Skeletal muscle tissue (tissue), 4 donors: ENCODE data around the gene CDC42EP1. TPM values are rescaled to one million over a fixed set of nuclear protein-coding genes. Genes with fewer than 3 reads are reported as not detected.
A peak's percentile ranks its signal among the peaks of the same experiment; 100 is the strongest.
"Not testable (repeated sequence)": the region's sequence is repeated elsewhere in the genome, so short reads cannot be mapped to it uniquely, and the experiment has no call there.

Experiments used
- H3K27ac ChIP-seq: one replicate; pipeline ENCODE4 v1.7.0; 2013; ENCODE audit warnings: mild to moderate bottlenecking, low read depth, low read length, inconsistent platforms
- H3K27me3 ChIP-seq, 3 donors: one replicate each; pipeline ENCODE4 v1.7.0; 2013; ENCODE audit warnings: low read length in 3 of 3; ENCODE audit not compliant: control insufficient read depth in 3 of 3, insufficient read depth in 3 of 3
- H3K36me3 ChIP-seq, 3 donors: one replicate each; pipeline ENCODE4 v1.7.0; 2013; ENCODE audit warnings: low read length in 3 of 3; ENCODE audit not compliant: control insufficient read depth in 3 of 3, insufficient read depth in 3 of 3
- H3K4me1 ChIP-seq, 3 donors: one replicate each; pipeline ENCODE4 v1.7.0; 2013; ENCODE audit warnings: low read length in 3 of 3, mild to moderate bottlenecking in 3 of 3; ENCODE audit not compliant: control insufficient read depth in 3 of 3, insufficient read depth in 3 of 3
- H3K4me3 ChIP-seq, 3 donors: one replicate each; pipeline ENCODE4 v1.7.0; 2013; ENCODE audit warnings: low read length in 3 of 3
- H3K9ac ChIP-seq, 3 donors: one replicate each; pipeline ENCODE4 v1.7.0; 2013; ENCODE audit warnings: low read length in 3 of 3, mild to moderate bottlenecking in 3 of 3, moderate library complexity in 2 of 3, low read depth in 1 of 3
- H3K9me3 ChIP-seq, 3 donors: one replicate each; pipeline ENCODE4 v1.7.0; 2013; ENCODE audit warnings: low read length in 3 of 3; ENCODE audit not compliant: control insufficient read depth in 3 of 3
- total RNA-seq: library from RNA; depleted of rRNA; stranded (reverse); fragments of >200 nt; gene quantifications from one replicate; pipeline ENCODE4 v1.2.3, GENCODE V29; 2014
- donor health status: Osteomylitis.

The CDC42EP1 gene
- total RNA-seq, 1 donor from 2014 or later = 6.3 TPM

DNA sequence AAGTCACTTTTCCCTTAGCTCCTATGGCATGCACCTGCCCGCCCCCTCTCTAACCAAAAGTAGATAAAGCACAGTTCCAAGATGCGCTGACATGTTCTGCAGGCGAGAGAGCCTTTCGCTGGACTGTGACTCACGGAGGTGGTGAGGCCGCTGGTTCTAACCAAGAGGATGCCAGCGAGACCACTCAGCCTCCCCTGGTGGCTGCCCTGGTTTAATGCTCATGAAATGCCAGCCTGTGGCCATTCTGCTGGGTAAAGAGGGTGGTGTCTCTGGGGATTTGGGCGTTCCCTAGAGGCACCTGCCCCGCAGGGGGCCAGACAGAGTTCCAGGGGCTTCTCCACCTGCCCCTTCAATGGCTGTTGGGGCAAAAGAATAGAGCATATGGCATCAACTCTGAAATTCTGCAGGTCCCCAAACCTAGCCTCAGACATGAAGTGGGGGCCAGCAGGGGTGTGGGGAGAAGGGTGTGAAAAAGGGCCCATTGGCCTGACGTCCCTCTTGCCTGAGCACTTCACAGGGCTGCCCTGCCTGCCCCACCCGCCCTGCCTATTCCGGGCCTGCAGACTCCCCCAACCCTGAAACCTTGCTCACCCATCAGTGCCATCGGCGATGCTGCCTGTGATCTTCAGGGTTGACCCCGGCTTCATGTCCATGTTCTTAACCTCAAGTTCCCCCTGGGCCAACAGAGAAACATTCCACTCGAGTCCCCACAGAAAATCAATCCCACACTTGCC, 11.1 kb downstream of the CDC42EP1 start:
- H3K4me3 ChIP-seq = no peak overlapping the region
- peaks cover 0 to 11% (median 9%) of the 10 kb centered on the region in 3 donors for H3K36me3 ChIP-seq
- peaks cover 2 to 13% (median 5%) of the 10 kb centered on the region in 3 donors for H3K27me3 ChIP-seq
- no peak overlapping the region for H3K9ac ChIP-seq
- H3K9me3 ChIP-seq = no peaks in the 10 kb centered on the region
- H3K27ac ChIP-seq = no peak overlapping the region
- H3K4me1 ChIP-seq = peaks cover 14 to 19% (median 16%) of the 10 kb centered on the region in 3 donors

DNA sequence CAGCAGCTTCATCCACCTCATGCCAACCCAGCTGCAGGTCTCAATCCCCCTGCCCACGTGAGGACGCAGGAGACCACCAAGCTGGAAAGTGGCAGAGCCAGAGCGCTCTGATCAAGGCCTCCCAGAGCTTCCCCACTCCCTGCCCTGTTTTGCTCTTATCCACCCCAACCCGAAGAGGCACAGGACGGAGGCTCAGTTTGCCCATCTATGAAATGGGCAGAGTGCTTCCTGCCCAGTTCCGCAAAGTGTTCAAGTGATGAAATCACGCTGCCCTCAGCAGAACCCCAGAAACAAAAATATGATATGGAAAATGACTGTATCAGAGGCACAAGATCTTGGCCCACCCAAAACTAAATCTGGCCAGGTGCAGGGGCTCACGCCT, 11.7 kb downstream of the CDC42EP1 start:
- peaks cover 0 to 6% (median 4%) of the 10 kb centered on the region in 3 donors for H3K36me3 ChIP-seq

DNA sequence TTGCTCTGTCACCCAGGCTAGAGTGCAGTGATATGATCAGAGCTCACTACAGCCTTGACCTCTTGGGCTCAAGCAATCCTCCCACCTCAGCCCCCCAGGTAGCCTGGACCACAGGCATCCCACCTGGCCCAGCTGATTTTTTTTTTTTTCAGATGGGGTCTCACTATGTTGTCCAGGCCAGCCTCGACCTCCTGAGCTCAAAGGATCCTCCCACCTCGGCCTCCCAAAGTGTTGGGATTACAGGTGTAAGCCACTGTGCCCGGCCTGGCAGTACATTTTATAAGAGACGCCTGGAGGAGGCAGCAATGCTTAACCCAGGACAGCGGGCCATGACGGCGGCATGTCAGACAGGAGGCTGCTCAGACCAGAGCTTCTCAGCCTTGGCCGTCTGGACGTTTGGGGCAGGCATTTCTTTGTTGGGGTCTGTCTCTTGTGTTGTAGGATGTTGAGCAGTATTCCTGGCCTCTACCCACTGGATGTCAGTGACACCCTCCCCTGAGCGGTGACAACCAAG, 15.3 kb downstream of the CDC42EP1 start:
- no peaks in the 10 kb centered on the region for H3K36me3 ChIP-seq
- H3K27me3 ChIP-seq = no peaks in the 10 kb centered on the region
- no peak overlapping the region for H3K9ac ChIP-seq
- H3K4me3 ChIP-seq = no peak overlapping the region
- peaks cover 0 to under 1% (median 0%) of the 10 kb centered on the region in 3 donors for H3K4me1 ChIP-seq
- no peak overlapping the region for H3K27ac ChIP-seq
- no peaks in the 10 kb centered on the region for H3K9me3 ChIP-seq

More for the DNA sequence above, 11.7 kb downstream of the CDC42EP1 start:
- no peak overlapping the region for H3K4me3 ChIP-seq
- H3K27ac ChIP-seq = no peak overlapping the region
- peaks cover 0 to 8% (median 0%) of the 10 kb centered on the region in 3 donors for H3K27me3 ChIP-seq
- peaks cover 9 to 13% (median 11%) of the 10 kb centered on the region in 3 donors for H3K4me1 ChIP-seq
- H3K9me3 ChIP-seq = no peaks in the 10 kb centered on the region
- no peak overlapping the region for H3K9ac ChIP-seq

DNA sequence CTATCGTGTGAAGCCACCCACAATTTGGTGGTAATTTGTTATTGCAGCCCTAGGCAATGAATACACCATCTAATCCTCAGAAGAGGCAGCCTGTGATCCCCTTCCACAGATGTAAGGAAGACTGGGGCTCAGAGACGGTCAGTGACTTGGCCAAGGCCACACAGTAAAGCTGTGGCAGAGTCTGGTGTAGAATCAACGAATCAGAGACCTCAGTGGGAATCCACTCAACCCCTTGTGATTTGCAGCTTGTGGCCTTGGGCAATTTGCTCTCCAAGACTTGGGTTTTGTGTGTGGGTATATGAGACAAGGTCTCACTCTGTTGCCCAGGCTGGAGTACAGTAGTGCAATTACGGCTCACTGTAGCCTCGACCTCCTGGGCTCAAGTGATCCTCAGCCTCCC, 17.7 kb downstream of the CDC42EP1 start:
- Histone ChIP-seq H3K27ac (no peak overlapping the region), H3K4me3 (no peak overlapping the region), H3K27me3 (no peaks in the 10 kb centered on the region), H3K9ac (no peak overlapping the region), H3K9me3 (no peaks in the 10 kb centered on the region), H3K4me1 (peaks cover 9 to 14% (median 12%) of the 10 kb centered on the region in 3 donors), H3K36me3 (no peaks in the 10 kb centered on the region)

DNA sequence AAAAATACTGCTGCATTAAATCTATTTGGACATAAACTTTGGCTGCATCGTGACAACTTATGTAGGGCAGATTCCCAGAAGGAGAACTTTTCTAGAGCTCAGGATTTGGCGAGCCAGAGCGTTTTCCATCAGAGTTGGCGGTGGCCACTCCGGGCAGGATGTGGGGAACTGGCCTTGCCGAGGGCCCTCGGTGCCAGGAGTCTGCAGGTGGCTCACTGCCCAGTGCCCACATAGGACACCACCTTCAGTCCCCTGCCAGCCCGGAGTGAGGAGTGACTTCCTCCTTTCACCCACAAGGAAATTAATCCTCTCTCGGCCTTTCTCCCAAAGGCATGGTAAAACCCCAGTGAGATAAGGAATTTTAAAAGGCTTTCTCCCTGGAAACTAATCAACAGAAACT, 21.2 kb downstream of the CDC42EP1 start:
- peaks cover 9 to 14% (median 12%) of the 10 kb centered on the region in 3 donors for H3K4me1 ChIP-seq
- no peak overlapping the region for H3K4me3 ChIP-seq
- no peak overlapping the region for H3K9ac ChIP-seq
- no peaks in the 10 kb centered on the region for H3K27me3 ChIP-seq
- H3K27ac ChIP-seq = no peak overlapping the region
- H3K36me3 ChIP-seq = no peaks in the 10 kb centered on the region
- no peaks in the 10 kb centered on the region for H3K9me3 ChIP-seq

DNA sequence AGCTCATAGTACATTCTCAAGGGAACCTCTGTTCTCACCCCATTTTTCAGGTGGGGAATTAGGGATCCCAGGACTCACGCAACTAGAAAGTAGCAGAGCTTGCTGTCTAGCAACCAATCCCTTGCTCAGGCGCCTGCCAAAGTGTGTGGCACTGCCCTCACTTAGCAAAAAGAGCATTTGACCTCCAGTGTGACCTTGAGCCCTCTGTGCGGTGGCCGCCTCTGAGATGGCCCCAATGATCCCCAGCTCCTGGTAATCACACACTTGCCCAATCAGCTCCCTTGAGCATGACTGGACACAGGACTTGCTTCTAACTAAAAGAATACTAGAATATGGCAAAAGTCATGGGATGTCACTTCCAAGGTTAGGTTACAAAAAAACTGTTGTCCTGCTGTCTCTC, 22.2 kb downstream of the CDC42EP1 start:
- no peak overlapping the region for H3K27ac ChIP-seq
- no peaks in the 10 kb centered on the region for H3K36me3 ChIP-seq
- H3K9ac ChIP-seq = no peak overlapping the region
- H3K9me3 ChIP-seq = no peaks in the 10 kb centered on the region
- H3K4me3 ChIP-seq = no peak overlapping the region
- H3K27me3 ChIP-seq = no peaks in the 10 kb centered on the region
- H3K4me1 ChIP-seq = peaks cover 9 to 14% (median 12%) of the 10 kb centered on the region in 3 donors

DNA sequence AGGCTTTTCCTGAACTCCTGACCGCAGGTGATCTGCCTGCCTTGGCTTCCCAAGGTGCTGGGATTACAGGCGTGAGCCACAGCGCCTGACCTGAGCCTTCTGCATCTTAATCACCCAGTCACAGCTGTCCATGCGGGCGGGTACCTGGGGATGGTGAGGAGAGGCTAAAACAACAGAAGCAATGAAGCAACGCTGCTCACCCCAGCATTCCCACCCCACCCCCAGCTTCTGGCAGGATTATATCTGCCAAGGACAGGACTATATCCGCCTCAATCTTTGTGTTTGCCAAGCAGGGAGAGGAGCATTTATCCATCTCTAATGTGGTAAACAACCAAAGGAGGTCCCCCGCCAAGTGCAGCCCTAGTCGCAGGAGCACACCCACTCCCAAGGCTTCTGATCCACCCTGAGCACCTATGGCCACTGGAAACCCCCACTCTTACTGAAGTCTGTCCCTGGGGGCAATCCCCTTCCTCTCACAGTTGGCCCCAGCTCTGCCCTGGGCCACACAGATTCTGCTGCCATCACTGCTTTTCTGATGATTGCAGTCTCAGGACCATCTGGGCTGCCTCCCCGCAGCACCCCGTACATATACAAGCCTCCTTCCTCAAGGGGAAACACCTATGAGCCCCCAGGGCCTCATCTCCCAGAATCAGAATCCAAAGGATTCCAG, 28.4 kb downstream of the CDC42EP1 start:
- no peaks in the 10 kb centered on the region for H3K9me3 ChIP-seq
- no peaks in the 10 kb centered on the region for H3K36me3 ChIP-seq
- no peak overlapping the region for H3K9ac ChIP-seq
- H3K4me1 ChIP-seq = peaks cover 0 to 5% (median 0%) of the 10 kb centered on the region in 3 donors
- H3K4me3 ChIP-seq = no peak overlapping the region
- no peak overlapping the region for H3K27ac ChIP-seq
- peaks cover 0 to 3% (median 0%) of the 10 kb centered on the region in 3 donors for H3K27me3 ChIP-seq

DNA sequence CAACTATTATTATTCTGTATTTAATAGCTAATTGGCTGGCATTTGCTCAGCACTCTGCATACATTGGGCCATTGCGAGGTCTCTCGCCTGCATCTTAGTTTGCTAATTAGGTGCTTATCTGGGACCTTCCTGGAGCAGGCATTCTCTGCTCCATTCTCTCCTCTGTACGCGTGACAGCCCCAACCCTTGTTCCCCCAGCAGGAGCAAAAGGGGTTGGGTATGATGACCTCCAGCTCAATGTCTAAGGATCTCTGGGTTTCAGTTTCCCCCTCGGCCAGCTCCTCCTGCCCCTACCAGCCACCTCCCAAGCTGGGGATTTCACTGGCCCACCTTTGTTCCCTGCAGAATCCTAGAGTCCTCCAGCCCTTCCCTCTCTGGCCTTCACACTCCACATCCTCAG, 29.4 kb downstream of the CDC42EP1 start:
- H3K4me3 ChIP-seq = no peak overlapping the region
- no peaks in the 10 kb centered on the region for H3K9me3 ChIP-seq
- no peak overlapping the region for H3K9ac ChIP-seq
- H3K27me3 ChIP-seq = peaks cover 0 to 3% (median 0%) of the 10 kb centered on the region in 3 donors
- H3K36me3 ChIP-seq = no peaks in the 10 kb centered on the region
- H3K27ac ChIP-seq = no peak overlapping the region
- H3K4me1 ChIP-seq = peaks cover 0 to 5% (median 0%) of the 10 kb centered on the region in 3 donors

DNA sequence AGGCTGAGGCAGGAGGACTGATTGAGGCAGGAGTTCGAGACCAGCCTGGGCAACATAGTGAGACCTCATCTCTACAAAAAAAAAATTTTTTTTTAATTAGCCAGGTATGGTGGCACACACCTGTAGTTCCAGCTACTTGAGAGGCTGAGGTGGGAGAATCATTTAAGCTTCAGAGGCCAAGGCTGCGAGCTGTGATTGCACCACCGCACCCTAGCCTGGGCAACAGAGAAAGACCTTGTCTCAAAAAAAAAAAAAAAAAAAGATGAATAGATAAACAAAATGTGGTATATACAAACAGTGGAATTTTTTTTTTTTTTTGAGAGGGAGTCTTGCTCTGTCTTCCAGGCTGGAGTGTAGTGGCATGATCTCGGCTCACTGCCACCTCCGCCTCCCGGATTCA, 30.8 kb downstream of the CDC42EP1 start:
- not testable (repeated sequence) for H3K27me3 ChIP-seq, H3K36me3 ChIP-seq, H3K9ac ChIP-seq, H3K4me3 ChIP-seq, H3K4me1 ChIP-seq, H3K27ac ChIP-seq, H3K9me3 ChIP-seq

DNA sequence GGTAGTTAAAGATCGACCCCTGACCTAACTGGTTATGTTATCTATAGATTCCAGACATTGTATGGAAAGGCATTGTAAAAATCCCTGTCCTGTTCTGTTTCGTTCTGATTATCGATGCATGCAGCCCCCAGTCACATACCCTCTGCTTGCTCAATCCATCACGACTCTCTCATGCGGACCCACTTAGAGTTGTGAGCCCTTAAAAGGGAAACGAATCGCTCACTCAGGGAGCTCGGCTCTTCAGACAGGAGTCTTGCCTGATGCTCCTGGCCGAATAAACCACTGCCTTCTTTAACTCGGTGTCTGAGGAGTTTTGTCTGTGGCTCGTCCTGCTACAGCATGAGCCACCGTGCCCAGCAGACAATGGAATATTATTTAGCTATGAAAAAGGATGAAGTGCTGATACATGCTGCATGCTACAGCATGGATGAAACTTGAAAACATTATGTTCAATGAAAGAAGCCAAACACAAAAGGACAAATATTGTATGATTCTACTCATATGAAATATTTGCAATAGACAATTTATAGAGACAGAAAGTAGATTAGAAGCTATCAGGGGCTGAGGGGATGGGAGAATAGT, 31.6 kb downstream of the CDC42EP1 start:
- Histone ChIP-seq H3K4me1 (peaks cover 0 to 5% (median 0%) of the 10 kb centered on the region in 3 donors), H3K4me3 (peak overlapping the region in 1 of 3 donors; percentile 9), H3K36me3 (no peaks in the 10 kb centered on the region), H3K9ac (no peak overlapping the region), H3K9me3 (no peaks in the 10 kb centered on the region), H3K27ac (no peak overlapping the region), H3K27me3 (peaks cover 0 to 3% (median 0%) of the 10 kb centered on the region in 3 donors)
